Stimulated activated CD8-positive, alpha-beta memory T cell treated with anti-CD3 and anti-CD28 coated beads, Interleukin-15, amount 100 ng/mL, for 24 hours (primary cell): ENCODE measurements around the gene HRG.
"Not testable (repeated sequence)": the region's sequence is repeated elsewhere in the genome, so short reads cannot be mapped to it uniquely, and the experiment has no call there.

Experiments
- DNase-seq: peaks from one replicate; pipeline ENCODE4 v3.0.0-alpha.2; 2020; ENCODE audit warnings: low read depth

Gene HRG

DNA sequence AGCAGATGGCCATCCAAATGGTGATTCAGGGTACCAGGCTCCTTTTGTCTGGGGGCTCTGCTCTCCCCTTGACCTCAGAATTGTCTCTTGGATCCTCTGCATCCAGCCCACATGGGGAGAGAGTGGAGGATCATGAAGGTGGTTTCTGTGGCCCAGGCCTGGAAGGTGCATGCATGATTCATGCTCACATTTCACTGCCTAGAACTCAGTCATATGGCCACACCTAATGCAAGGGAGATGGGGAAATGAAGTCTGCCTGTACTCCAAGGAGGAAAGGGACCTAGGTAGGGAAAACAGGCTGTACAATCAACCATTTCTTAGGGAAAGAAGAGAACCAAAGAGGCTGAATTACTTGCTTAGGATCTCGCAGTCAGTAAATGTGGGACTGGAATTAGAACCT, 15.1 kb downstream of the HRG start:
- DNase-seq, result no peak

GRCh38 chr3:186682812-186683211, 17.0 kb downstream of the HRG start:
- DNase-seq, result no peak

DNA sequence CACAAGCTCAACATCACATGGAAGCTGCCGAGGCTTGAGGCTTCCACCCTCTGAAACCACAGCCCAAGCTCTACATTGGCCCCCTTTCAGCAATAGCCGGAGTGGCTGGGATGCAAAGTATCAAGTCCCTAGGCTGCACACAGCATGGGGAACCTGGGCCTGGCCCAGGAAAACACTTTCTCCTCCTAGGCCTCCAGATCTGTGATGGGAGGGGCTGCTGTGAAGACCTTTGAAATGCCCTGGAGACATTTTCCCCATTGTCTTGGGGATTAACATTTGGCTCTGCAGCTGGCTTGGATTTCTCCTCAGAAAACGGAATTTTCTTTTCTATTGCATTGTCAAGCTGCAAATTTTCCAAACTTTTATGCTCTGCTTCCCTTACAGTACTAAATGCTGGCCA, 18.2 kb downstream of the HRG start:
- DNase-seq, result no peak

GRCh38 chr3:186686475-186686874, 20.7 kb downstream of the HRG start:
- not testable (repeated sequence) for DNase-seq

DNA sequence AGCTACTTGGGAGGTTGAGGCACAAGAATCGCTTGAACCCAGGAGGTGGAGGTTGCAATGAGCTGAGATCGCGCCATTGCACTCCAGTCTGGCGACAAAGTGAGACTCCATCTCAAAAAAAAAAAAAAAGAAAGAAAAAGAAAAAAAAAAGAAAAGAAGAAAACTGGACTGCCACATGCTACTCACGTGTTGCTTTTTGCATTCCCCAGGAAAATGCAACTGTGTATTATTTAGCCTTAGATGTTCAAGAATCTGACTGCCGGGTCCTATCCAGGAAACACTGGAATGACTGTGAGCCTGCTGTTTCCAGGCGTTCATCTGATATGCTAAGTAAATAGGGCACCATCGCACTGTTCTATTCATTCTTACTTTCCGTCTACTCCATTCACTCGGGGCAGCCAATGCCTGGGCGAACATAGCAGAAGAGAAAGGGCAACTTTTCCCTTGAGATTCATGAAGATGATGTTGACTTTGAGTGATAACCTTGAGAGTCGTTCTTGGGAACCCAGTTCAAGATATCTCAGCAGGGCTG, 21.4 kb downstream of the HRG start:
- no peak for DNase-seq

- DNase-seq, result not testable (repeated sequence)
Observed at GRCh38 chr3:186690304-186690703, 24.5 kb downstream of the HRG start.

DNA sequence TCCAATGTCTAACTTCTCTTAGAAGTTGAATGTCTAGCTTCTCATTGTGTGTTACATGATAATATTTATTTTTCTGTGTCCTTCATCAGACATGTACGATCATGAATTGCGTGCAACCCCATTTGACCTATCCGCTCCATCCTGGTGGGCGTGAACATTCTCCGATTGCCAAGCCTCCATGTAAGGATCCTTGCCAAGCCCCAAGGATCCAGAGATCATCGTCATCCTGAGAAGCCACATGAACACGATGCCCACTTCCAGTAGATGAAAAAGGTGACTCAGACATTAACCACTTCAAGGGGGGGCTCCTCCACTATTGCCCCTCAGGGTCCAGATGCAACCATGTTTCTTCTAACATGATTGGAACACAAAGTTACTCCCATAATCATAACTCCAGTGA, 25.9 kb downstream of the HRG start:
- DNase-seq, result no peak

DNA sequence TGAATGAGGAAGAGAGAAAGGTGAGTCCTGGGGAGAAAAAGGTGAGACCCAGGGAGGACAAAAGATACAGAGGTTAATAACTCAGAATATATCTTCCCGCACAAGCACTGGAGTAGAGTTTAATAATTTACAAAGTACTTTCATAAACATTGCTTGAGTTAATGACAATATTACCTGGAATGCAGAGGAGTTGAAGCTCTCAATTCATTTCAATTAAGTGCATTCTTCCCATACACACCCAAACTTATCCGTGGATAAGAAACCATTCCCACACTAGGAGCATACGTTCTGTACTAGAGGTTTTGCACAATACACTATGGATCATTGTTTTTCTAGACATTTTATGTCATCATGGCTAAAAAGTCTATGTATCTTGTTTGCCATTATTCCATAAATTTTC, 28.0 kb downstream of the HRG start:
- DNase-seq, result no peak

DNA sequence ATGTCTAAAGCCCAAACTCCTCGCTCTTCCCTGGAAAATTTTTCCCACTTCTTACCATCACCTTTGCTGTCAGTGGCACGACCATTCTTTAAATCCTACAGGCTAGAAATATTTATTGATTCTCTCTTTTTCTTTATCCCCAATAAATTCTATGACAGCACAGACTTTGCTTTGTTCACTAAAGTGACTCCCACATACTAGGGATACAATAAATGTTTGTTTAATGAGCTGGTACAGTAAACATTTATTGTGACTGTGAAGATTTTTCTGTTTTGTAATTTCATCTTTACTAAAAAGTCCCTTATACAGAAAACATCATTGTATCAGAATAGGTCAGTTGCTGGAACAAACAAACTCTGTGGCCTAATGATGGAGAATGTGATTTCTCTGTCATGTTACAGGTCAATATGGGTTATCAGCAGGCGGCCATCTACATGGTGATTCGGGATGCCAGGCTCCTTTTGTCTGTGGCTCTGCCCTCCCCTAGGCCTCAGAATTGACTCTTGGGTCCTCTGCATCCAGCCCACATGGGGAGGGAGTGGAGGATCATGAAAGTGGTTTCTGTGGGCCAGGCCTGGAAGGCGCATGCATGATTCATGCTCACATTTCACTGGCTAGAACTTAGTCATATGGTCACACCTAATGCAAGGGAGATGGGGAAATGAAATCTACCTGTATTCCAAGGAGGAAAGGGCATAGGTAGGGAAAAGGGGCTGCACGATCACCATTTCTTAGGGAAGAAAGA, 28.6 kb downstream of the HRG start:
- no peak for DNase-seq

GRCh38 chr3:186696522-186696921, 30.7 kb downstream of the HRG start:
- DNase-seq, result no peak

DNA sequence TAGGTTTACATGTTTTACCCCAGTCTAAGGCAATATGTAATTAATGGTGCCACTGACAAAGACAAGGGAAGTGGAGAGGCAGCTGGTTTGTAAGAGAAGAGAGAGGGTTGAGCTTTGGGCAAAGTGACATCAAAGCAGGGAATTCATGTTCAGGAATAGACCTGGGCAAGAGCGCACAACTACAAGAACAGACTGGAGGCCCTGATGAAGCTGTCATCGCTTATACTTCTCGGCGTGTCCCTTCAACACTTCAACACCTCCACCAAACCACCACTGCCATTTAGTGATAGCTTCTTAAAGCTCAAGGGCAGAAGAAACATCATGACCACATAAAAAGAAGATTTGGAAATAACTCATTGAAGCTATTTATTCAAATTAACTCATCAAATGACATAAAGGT, 31.7 kb downstream of the HRG start:
- DNase-seq, result no peak

GRCh38 chr3:186700267-186700666, 34.5 kb downstream of the HRG start:
- no peak for DNase-seq

DNA sequence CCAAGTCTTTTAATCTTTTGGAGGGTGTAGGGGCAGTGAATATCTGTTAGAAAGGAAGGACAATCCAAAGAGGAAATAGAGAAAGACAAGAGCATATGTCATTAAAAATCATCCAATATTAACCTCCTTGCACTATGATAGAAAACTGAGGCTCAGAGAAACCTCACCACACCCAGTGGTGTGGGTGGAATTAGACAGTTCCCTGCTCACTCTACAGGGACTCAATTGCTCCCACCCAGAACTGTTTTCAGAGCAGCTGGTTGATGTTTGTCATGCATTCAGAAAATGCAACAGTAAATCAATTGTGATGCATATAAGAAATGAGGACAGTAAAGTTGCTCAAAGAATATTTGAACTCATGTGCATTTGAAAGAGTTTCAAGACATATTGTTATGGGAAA, 36.6 kb downstream of the HRG start:
- not testable (repeated sequence) for DNase-seq

- DNase-seq, result no peak
Observed at GRCh38 chr3:186705882-186706780, 40.3 kb downstream of the HRG start.

DNA sequence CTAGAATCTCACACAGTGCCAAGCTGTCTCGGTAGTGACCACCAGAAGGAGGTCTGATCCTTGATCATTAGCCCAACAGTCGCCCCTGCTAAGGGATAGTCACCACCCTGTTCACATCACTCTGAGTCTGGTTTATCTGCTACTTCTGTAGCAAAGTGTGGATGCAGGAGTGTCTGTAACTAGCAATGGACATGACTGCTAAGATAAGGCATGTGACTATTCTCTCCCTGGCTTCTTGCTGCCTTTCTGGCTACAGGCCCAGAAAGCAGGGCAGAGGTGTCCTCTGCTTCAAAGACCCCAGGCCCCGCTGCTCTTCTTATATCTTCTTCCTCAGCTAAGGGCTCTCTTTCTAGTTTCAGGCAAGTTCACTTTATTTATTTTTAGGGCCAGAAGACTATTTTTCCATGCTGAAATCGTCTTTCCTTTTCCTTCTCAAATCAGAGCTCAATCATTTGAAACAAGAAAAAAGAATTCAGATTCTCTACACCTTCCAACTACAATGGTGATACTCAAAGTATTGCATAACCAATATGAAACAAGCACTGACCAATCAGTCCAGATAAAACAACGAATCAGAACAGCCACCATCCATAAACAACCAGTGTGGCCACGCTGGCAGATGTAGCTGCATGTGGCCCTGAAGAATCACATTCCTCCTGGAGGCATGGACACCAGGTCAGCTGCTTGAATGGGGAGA, 43.3 kb downstream of the HRG start:
- no peak for DNase-seq

DNA sequence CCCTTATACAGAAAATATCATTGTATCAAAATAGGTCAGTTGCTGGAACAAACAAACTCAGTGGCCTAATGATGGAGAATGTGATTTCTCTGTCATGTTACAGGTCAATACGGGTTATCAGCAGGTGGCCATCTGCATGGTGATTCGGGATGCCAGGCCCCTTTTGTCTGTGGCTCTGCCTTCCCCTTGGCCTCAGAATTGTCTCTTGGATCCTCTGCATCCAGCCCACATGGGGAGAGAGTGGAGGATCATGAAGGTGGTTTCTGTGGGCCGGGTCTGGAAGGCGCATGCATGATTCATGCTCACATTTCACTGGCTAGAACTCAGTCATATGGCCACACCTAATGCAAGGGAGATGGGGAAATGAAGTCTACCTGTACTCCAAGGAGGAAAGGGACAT, 44.9 kb downstream of the HRG start:
- not testable (repeated sequence) for DNase-seq

DNA sequence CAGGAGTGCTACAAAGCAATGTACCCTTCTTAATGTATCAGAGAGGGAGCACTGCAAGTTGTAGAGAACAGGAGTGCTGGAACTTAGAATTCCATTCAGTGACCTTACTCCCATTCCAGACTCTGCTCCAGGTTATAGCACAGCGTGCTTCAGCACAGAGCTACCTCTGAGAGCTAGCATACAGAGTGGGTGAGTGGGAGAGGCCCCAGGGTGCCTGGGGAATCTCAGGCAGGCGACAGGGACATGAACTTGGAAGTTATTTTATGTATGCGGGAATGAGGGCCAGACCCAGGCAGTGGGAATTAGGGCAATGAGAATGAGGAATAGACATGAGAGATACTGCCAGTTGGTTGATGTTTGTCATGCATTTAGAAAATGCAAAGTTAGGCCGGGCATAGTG, 47.7 kb downstream of the HRG start:
- no peak for DNase-seq

- DNase-seq, result no peak
Observed at GRCh38 chr3:186717039-186717457, 51.2 kb downstream of the HRG start, which contains the start of gene KNG1. Gene KNG1, plus strand, starts transcription at chr3:186717359. Its CDS starts 184 bp downstream, at chr3:186717543.

GRCh38 chr3:186719945-186720739, 54.3 kb downstream of the HRG start:
- no peak for DNase-seq

DNA sequence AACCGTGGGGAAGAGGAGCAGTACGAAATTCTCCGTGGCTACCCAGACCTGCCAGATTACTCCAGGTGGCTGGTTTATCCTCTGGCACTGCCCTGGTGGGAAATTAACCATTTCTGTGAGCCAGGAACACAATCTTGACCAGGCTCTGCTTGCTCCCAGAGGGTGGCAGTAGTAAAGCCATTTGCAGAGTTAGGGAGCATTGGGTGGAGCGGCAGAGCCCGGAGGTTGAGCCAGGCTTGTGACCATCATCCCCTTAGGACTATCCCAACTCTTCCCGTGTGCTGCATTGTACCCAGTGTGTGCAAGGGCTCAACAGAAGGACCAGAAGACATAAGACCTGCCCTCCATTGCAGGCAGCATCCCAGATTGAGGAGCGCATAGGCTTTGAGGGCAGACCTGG, 56.6 kb downstream of the HRG start:
- DNase-seq, result no peak

DNA sequence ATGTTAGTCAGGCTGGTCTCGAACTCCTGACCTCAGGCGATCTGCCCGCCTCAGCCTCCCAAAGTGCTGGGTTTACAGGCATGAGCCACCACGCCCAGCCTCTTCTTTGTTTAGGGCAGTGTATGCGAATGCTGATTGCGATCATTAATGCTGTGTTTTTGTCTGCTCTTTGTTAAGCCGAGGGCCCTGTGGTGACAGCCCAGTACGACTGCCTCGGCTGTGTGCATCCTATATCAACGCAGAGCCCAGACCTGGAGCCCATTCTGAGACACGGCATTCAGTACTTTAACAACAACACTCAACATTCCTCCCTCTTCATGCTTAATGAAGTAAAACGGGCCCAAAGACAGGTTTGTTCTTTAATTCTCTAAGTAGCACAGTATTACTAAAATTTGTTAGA, 59.1 kb downstream of the HRG start:
- no peak for DNase-seq
